ENCODE results near the gene CIAO3.
"Not testable (repeated sequence)": the region's sequence is repeated elsewhere in the genome, so short reads cannot be mapped to it uniquely, and the experiment has no call there.

CIAO3 gene

GRCh38 chr16:776824-777223 lies 36.0 kb upstream of the CIAO3 start:
- Histone ChIP-seq H3K9me3 (replicated peaks in 1 of 2; ENCODE audit: control insufficient read depth in 2 of 2, insufficient read depth in 1 of 2, low read depth in 1 of 2, low read length in 2 of 2) (peaks cover 0 to 1% of the 10 kb centered on the region in 2 donors), H3K4ac (ENCODE audit: low read length) (no peak overlapping the region), H2BK5ac (ENCODE audit: low read length) (no peak overlapping the region), H3K4me1 (ENCODE audit: control insufficient read depth in 2 of 2, insufficient read depth in 1 of 2, low read depth in 1 of 2, low read length in 2 of 2) (peaks cover 0 to 3% of the 10 kb centered on the region in 2 donors), H3K79me1 (ENCODE audit: low read depth, low read length) (peaks cover 2% of the 10 kb centered on the region), H3K23ac (ENCODE audit: low read depth, low read length, poor library complexity) (no peak overlapping the region), H3K4me3 (ENCODE audit: low read length in 2 of 2) (no peak overlapping the region), H2AK5ac (ENCODE audit: low read depth, low read length) (no peak overlapping the region), H3K14ac (ENCODE audit: low read length) (no peak overlapping the region), H4K8ac (ENCODE audit: low read depth, low read length) (no peak overlapping the region), H3K36me3 (replicated peaks in 1 of 2; ENCODE audit: control insufficient read depth in 2 of 2, insufficient read depth in 2 of 2, low read length in 2 of 2) (no peaks in the 10 kb centered on the region), H3K27ac (replicated peaks; ENCODE audit: low read length) (no peak overlapping the region), H3K9ac (ENCODE audit: low read depth, low read length, poor library complexity) (no peak overlapping the region), H2BK15ac (ENCODE audit: low read length) (no peak overlapping the region), H3K18ac (ENCODE audit: low read length) (no peak overlapping the region), H4K91ac (ENCODE audit: low read depth, low read length, poor library complexity) (no peak overlapping the region), H2BK120ac (ENCODE audit: low read depth, low read length) (no peak overlapping the region), H3K4me2 (ENCODE audit: insufficient read depth, low read length, poor library complexity, severe bottlenecking) (no peak overlapping the region), H2BK12ac (ENCODE audit: low read length) (no peak overlapping the region), H2AFZ (ENCODE audit: low read length) (no peak overlapping the region), H3K27me3 (ENCODE audit: control insufficient read depth in 3 of 3, insufficient read depth in 3 of 3, low read depth in 1 of 3, low read length in 3 of 3) (peaks cover 0 to 49% (median 3%) of the 10 kb centered on the region in 3 experiments)
- no CpG with 5 or more reads among the region's 9 CpGs for WGBS, 2 donors (ENCODE audit: extremely low coverage in 2 of 2, insufficient read length in 2 of 2, insufficient replicate concordance in 1 of 2)
- no peak for DNase-seq (ENCODE audit: low spot score)

GRCh38 chr16:776298-776697 lies 35.5 kb upstream of the CIAO3 start:
- not testable (repeated sequence) for H2BK5ac ChIP-seq (ENCODE audit: low read length); H3K4me1 ChIP-seq (ENCODE audit: control insufficient read depth in 2 of 2, insufficient read depth in 1 of 2, low read depth in 1 of 2, low read length in 2 of 2); H2BK120ac ChIP-seq (ENCODE audit: low read depth, low read length); H4K8ac ChIP-seq (ENCODE audit: low read depth, low read length); DNase-seq (ENCODE audit: low spot score); H3K9ac ChIP-seq (ENCODE audit: low read depth, low read length, poor library complexity); H3K18ac ChIP-seq (ENCODE audit: low read length); H3K27ac ChIP-seq (replicated peaks; ENCODE audit: low read length); H3K9me3 ChIP-seq (replicated peaks in 1 of 2; ENCODE audit: control insufficient read depth in 2 of 2, insufficient read depth in 1 of 2, low read depth in 1 of 2, low read length in 2 of 2); H3K14ac ChIP-seq (ENCODE audit: low read length); H3K23ac ChIP-seq (ENCODE audit: low read depth, low read length, poor library complexity); H3K79me1 ChIP-seq (ENCODE audit: low read depth, low read length); H3K4ac ChIP-seq (ENCODE audit: low read length); H3K36me3 ChIP-seq (replicated peaks in 1 of 2; ENCODE audit: control insufficient read depth in 2 of 2, insufficient read depth in 2 of 2, low read length in 2 of 2); H2AFZ ChIP-seq (ENCODE audit: low read length); H3K4me2 ChIP-seq (ENCODE audit: insufficient read depth, low read length, poor library complexity, severe bottlenecking); H2AK5ac ChIP-seq (ENCODE audit: low read depth, low read length); H2BK12ac ChIP-seq (ENCODE audit: low read length); H3K4me3 ChIP-seq (ENCODE audit: low read length in 2 of 2); H4K91ac ChIP-seq (ENCODE audit: low read depth, low read length, poor library complexity)
- Histone ChIP-seq H2BK15ac (ENCODE audit: low read length) (peak overlapping the region; percentile 97), H3K27me3 (ENCODE audit: control insufficient read depth in 3 of 3, insufficient read depth in 3 of 3, low read depth in 1 of 3, low read length in 3 of 3) (peaks cover 0 to 43% (median 3%) of the 10 kb centered on the region in 3 experiments)
- no CpG with 5 or more reads among the region's 10 CpGs for WGBS, 2 donors (ENCODE audit: extremely low coverage in 2 of 2, insufficient read length in 2 of 2, insufficient replicate concordance in 1 of 2)

DNA sequence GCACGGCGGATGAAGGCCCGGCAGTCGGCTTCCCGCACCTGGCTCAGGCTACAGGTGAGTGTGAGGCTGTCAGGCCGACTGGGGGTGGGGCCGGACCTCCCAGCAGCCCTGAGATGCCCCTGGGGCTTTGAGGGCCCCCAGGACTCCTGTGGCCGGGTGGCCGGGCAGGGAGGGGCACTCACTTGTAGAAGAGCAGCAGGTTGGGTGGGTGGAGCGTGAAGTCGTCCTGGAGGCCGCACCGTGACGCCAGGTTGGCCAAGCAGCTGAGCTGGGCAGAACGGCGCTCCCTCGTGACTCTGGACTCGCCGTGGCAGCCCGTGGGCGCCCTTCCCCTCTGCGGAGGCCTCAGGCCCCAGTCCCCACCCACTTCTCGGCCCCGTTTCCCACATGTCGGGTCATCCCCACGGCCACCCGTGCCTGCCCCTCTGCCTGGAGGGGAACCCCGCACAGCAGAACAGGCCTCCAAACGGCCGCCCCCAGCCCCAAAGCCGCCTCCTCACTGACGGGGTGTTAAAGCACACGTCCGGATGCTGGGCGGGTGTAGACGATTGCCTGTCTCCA lies 34.5 kb upstream of the CIAO3 start:
- no peak for DNase-seq (ENCODE audit: low spot score)
- no CpG with 5 or more reads among the region's 36 CpGs for WGBS, 2 donors (ENCODE audit: extremely low coverage in 2 of 2, insufficient read length in 2 of 2, insufficient replicate concordance in 1 of 2)
- Histone ChIP-seq H3K4me3 (ENCODE audit: low read length in 2 of 2) (no peak overlapping the region), H3K23ac (ENCODE audit: low read depth, low read length, poor library complexity) (peak overlapping the region; percentile 73), H3K18ac (ENCODE audit: low read length) (peak overlapping the region; percentile 64), H3K27me3 (ENCODE audit: control insufficient read depth in 3 of 3, insufficient read depth in 3 of 3, low read depth in 1 of 3, low read length in 3 of 3) (peaks cover 0 to 33% (median under 1%) of the 10 kb centered on the region in 3 experiments), H3K36me3 (replicated peaks in 1 of 2; ENCODE audit: control insufficient read depth in 2 of 2, insufficient read depth in 2 of 2, low read length in 2 of 2) (no peaks in the 10 kb centered on the region), H3K27ac (replicated peaks; ENCODE audit: low read length) (no peak overlapping the region), H2AK5ac (ENCODE audit: low read depth, low read length) (peak overlapping the region; percentile 63), H3K14ac (ENCODE audit: low read length) (peak overlapping the region; percentile 38), H2BK12ac (ENCODE audit: low read length) (peak overlapping the region; percentile 41), H2BK5ac (ENCODE audit: low read length) (peak overlapping the region; percentile 53), H3K79me1 (ENCODE audit: low read depth, low read length) (no peaks in the 10 kb centered on the region), H4K8ac (ENCODE audit: low read depth, low read length) (no peak overlapping the region), H3K4me2 (ENCODE audit: insufficient read depth, low read length, poor library complexity, severe bottlenecking) (no peak overlapping the region), H3K4ac (ENCODE audit: low read length) (no peak overlapping the region), H3K9ac (ENCODE audit: low read depth, low read length, poor library complexity) (no peak overlapping the region), H2AFZ (ENCODE audit: low read length) (no peak overlapping the region), H3K4me1 (ENCODE audit: control insufficient read depth in 2 of 2, insufficient read depth in 1 of 2, low read depth in 1 of 2, low read length in 2 of 2) (peaks cover 0 to 3% of the 10 kb centered on the region in 2 donors), H3K9me3 (replicated peaks in 1 of 2; ENCODE audit: control insufficient read depth in 2 of 2, insufficient read depth in 1 of 2, low read depth in 1 of 2, low read length in 2 of 2) (peaks cover 0 to 1% of the 10 kb centered on the region in 2 donors), H4K91ac (ENCODE audit: low read depth, low read length, poor library complexity) (no peak overlapping the region), H2BK15ac (ENCODE audit: low read length) (peak overlapping the region; percentile 97), H2BK120ac (ENCODE audit: low read depth, low read length) (no peak overlapping the region)

- Histone ChIP-seq H2AFZ (ENCODE audit: low read length) (no peak overlapping the region), H3K79me1 (ENCODE audit: low read depth, low read length) (no peaks in the 10 kb centered on the region), H3K4me2 (ENCODE audit: insufficient read depth, low read length, poor library complexity, severe bottlenecking) (no peak overlapping the region), H4K8ac (ENCODE audit: low read depth, low read length) (no peak overlapping the region), H3K23ac (ENCODE audit: low read depth, low read length, poor library complexity) (peak overlapping the region; percentile 65), H4K91ac (ENCODE audit: low read depth, low read length, poor library complexity) (no peak overlapping the region), H3K36me3 (replicated peaks in 1 of 2; ENCODE audit: control insufficient read depth in 2 of 2, insufficient read depth in 2 of 2, low read length in 2 of 2) (no peaks in the 10 kb centered on the region), H3K14ac (ENCODE audit: low read length) (peak overlapping the region; percentile 38), H3K4me1 (ENCODE audit: control insufficient read depth in 2 of 2, insufficient read depth in 1 of 2, low read depth in 1 of 2, low read length in 2 of 2) (peaks cover 2 to 3% of the 10 kb centered on the region in 2 donors), H3K4me3 (ENCODE audit: low read length in 2 of 2) (no peak overlapping the region), H2BK5ac (ENCODE audit: low read length) (peak overlapping the region; percentile 53), H3K9me3 (replicated peaks in 1 of 2; ENCODE audit: control insufficient read depth in 2 of 2, insufficient read depth in 1 of 2, low read depth in 1 of 2, low read length in 2 of 2) (peaks cover 0 to 1% of the 10 kb centered on the region in 2 donors), H3K27me3 (ENCODE audit: control insufficient read depth in 3 of 3, insufficient read depth in 3 of 3, low read depth in 1 of 3, low read length in 3 of 3) (peaks cover 0 to 28% (median 0%) of the 10 kb centered on the region in 3 experiments), H2BK120ac (ENCODE audit: low read depth, low read length) (no peak overlapping the region), H2BK12ac (ENCODE audit: low read length) (peak overlapping the region; percentile 10), H3K4ac (ENCODE audit: low read length) (no peak overlapping the region), H2AK5ac (ENCODE audit: low read depth, low read length) (peak overlapping the region; percentile 94), H2BK15ac (ENCODE audit: low read length) (peak overlapping the region; percentile 75), H3K27ac (replicated peaks; ENCODE audit: low read length) (no peak overlapping the region), H3K18ac (ENCODE audit: low read length) (no peak overlapping the region), H3K9ac (ENCODE audit: low read depth, low read length, poor library complexity) (no peak overlapping the region)
- DNase-seq (ENCODE audit: low spot score): no peak
- WGBS, 2 donors (ENCODE audit: extremely low coverage in 2 of 2, insufficient read length in 2 of 2, insufficient replicate concordance in 1 of 2): no CpG with 5 or more reads among the region's 46 CpGs
Observed at GRCh38 chr16:774086-775001, 33.5 kb upstream of the CIAO3 start.
